ENCODE data around the gene PIK3R1.

PIK3R1 gene

DNA sequence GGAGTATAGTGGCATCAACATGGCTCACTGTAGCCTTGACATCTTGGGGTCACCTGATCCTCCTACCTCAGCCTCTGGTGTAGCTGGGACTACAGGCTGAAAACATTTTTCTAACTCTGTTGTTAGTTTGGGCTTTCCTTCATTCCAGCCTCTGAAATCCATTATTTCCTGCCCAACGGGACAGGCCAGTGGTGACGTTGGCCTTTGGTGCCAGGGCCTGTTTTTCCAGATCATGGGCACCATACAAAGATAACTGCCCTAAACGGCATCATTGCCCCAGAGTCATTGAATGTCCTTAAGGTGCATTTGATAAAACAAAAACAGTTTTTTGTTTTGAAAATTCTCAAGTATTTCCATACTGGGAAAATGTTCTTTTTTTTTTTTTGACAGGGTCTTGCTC, 32.1 kb downstream of the PIK3R1 start:
- TF ChIP-seq, protein P1, sequence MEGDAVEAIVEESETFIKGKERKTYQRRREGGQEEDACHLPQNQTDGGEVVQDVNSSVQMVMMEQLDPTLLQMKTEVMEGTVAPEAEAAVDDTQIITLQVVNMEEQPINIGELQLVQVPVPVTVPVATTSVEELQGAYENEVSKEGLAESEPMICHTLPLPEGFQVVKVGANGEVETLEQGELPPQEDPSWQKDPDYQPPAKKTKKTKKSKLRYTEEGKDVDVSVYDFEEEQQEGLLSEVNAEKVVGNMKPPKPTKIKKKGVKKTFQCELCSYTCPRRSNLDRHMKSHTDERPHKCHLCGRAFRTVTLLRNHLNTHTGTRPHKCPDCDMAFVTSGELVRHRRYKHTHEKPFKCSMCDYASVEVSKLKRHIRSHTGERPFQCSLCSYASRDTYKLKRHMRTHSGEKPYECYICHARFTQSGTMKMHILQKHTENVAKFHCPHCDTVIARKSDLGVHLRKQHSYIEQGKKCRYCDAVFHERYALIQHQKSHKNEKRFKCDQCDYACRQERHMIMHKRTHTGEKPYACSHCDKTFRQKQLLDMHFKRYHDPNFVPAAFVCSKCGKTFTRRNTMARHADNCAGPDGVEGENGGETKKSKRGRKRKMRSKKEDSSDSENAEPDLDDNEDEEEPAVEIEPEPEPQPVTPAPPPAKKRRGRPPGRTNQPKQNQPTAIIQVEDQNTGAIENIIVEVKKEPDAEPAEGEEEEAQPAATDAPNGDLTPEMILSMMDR (conservative IDR thresholded peaks at IDR 0.05): no peak
- peak overlapping the region; percentile 72 for H3K27ac ChIP-seq

DNA sequence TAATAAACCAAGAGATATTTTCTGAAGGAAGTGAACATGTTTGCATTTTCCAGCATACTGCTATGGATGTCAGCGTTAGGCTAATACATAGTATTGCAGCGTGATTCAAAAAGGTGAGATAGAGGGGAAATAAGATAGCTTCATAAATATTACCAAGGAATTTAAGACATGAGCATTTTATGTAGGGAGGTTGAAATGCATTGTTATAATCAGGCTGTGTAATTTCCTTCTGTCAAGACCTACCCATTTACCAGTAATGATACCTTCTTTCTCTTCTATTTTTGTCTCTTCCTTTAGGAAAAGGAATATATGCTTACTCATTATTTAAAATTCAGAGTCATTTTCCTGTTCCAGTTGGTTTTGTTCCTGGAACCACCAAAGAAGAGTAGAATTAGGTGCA, 33.3 kb downstream of the PIK3R1 start:
- TF ChIP-seq, protein P1 (conservative IDR thresholded peaks at IDR 0.05): no peak
- H3K27ac ChIP-seq: peak overlapping the region; percentile 72

DNA sequence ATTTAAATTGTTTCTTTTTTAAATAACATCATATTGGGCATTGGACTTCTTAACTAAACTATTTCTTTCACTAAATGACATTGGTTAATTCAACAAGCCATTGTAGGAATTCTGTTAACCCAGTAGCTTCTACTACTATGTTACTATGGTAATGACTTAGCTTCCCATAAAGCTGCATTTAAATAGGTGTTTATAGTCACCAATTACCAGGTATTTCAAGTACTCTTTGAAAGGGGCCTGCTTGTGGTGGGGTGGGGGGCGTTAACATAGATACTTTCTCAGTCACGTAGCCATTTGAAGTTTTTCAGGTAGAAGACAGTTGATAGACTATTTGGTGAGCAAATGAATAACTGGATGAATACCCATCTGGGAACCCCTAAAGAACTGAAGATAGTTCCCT, 34.0 kb downstream of the PIK3R1 start:
- TF ChIP-seq, protein P1 (conservative IDR thresholded peaks at IDR 0.05): no peak
- H3K27ac ChIP-seq: peak overlapping the region; percentile 72

DNA sequence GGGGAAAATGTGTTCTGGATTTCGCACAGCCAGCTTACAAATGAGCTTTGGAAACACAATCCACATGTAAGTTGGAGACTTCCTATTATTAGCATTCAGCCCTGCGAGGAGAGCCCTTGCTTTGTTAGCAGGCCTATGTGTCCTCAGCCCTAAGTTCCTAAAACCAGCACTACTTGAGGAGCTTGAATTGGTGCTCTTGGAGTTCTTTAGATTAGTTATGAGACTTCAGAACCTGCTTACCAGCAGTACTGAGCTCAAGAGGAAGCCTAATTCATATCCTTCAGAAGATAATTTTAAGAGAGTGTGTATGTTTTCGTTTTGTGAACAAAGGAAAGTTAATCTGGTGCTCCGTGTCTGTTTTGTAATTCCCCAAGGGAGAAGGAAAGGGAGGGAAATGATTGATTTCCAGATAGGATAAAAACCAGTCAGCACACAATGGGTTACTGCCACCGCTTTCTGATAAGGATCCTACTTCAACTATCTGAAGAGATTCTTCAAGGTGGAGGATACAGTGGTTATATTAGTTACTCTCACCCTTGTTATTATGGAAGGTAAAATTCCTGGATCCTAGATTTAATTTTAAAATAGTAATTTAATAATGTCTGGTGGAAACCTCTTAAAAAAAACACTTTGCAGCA, 35.2 kb downstream of the PIK3R1 start:
- TF ChIP-seq, protein P1 (conservative IDR thresholded peaks at IDR 0.05): no peak
- H3K27ac ChIP-seq: peak overlapping the region; percentile 72; the same call in 1 of the 2 replicates

DNA sequence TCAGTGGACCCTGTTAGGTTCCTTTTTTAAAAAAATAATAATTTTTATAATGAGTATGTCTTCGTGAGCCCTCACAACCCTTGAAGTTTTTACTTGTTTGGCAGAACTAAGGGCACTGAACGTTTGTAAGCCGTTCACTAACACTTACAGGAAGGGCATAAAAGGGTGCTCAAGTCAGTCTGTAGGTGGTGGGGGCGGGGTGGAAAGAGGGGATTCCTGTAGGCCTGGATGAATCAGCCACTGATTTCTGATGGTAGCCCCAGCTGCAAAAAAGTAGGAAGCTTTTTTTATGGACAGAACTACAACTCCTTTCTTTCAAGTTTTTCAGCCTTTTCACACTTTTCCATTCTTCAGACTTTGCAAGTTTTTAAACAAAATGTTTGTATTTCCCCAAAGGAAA, 35.8 kb downstream of the PIK3R1 start:
- TF ChIP-seq, protein P1 (conservative IDR thresholded peaks at IDR 0.05): no peak
- H3K27ac ChIP-seq: peak overlapping the region; percentile 72; the same call in 1 of the 2 replicates

DNA sequence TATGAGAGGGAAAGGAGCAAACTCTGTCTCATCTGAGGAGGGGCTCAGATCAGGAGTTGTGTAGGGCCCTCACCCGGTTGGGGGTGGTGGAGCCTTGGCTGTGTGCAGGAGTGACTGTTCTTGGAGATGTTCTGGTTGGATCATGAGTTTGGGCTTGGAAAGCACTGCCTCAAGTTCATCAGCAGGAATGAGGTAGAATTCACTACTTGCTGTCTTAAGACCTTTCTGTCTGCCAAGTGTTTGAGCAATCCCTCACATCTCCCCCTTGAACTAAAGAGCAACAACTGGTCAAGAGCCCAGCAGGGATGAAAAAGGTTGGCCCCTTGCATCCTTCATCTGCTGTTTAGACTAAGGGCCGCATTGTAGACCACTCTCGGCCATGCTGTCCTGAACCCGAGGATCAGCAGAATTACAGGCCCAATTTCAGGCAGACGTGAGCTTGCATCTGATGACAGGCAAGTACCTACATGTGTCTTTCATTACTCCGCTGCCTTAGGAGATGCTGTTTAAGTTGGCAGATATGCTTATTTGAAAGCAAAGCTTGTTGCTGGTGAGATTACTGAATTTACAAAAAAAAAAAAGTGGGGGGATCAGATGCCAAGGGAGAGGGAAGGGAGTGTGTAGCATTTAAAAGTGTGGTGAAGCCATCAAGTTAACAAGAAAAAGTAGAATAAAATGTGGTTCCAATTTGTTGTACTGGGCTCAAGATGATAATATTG, 36.4 kb downstream of the PIK3R1 start:
- TF ChIP-seq, protein P1 (conservative IDR thresholded peaks at IDR 0.05): no peak
- peak overlapping the region; percentile 72 for H3K27ac ChIP-seq

DNA sequence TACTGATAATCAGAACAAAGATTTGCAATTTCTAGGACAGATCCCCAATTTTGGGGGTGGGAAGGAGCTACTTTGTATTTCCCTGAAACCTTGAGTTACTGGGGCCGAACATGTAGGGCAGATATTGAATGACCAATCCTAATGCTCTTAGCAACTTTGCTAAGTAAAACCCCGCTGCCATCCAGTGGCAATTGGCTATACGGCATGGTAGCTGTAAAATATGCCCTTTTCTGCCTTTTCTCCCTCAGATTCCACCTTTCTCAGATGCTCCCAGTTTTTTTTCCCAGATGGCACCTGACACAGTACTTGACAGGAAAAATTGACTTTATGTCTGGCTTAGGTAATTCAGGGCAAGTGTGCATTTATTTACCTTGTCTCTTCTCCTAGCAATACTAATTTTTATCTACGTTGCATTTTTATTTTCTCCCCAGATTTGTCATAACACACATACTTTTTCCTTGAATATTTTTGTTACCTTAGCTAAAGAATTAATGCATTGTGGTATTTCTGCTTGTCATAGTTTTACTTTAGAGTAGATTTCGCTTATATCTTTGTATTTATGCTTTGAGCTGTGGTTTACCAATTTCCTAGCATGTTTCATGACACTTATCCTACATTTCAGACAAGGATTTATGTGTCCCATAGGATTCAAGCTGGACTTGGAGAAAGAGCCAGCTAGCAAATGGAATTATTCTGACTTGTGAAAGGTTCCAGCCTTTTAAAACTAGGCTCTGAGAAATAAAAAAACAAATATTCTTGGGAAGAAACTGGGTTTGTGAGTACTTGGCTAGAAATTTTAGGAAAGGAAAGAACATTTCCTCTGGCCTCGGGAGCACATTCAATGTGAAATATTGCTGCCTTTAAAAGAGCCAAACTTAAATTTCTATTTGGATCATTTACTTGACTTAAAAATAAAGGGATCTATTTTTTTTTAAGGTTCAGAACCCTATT, 37.4 kb downstream of the PIK3R1 start:
- peak overlapping the region; percentile 72 for H3K27ac ChIP-seq
- TF ChIP-seq, protein P1 (conservative IDR thresholded peaks at IDR 0.05): peak; percentile 97

All from VCaP (cell line).